ENCODE measurements around the gene MAT1A. TPM values are rescaled to one million over a fixed set of nuclear protein-coding genes. Genes with fewer than 3 reads are reported as not detected.
"Not testable (repeated sequence)": the region's sequence is repeated elsewhere in the genome, so short reads cannot be mapped to it uniquely, and the experiment has no call there.

Gene MAT1A
- total RNA-seq, 1 donor from 2014 or later, result 928 TPM

DNA sequence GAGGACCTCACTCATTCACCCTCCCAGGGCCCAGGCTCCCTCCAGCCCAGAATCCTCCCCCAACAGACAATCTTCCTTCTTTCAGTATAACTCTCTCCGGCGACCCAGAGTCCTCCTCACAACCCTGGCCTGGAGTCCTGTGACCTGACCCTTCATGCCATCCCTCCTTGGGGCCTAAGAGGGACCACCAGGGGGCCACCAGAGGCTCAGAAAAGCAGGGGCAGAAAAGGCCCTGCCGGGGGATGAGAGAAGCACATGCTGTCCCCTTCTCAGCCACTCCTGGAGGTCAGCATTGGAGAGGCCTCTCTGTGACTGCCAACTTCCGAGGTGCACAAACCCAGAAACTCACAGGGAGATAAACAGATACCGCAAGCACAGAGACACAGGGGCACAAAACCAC lies 53.0 kb downstream of the MAT1A start:
- ATAC-seq; DNase-seq (ENCODE audit: low spot score): not testable (repeated sequence)

DNA sequence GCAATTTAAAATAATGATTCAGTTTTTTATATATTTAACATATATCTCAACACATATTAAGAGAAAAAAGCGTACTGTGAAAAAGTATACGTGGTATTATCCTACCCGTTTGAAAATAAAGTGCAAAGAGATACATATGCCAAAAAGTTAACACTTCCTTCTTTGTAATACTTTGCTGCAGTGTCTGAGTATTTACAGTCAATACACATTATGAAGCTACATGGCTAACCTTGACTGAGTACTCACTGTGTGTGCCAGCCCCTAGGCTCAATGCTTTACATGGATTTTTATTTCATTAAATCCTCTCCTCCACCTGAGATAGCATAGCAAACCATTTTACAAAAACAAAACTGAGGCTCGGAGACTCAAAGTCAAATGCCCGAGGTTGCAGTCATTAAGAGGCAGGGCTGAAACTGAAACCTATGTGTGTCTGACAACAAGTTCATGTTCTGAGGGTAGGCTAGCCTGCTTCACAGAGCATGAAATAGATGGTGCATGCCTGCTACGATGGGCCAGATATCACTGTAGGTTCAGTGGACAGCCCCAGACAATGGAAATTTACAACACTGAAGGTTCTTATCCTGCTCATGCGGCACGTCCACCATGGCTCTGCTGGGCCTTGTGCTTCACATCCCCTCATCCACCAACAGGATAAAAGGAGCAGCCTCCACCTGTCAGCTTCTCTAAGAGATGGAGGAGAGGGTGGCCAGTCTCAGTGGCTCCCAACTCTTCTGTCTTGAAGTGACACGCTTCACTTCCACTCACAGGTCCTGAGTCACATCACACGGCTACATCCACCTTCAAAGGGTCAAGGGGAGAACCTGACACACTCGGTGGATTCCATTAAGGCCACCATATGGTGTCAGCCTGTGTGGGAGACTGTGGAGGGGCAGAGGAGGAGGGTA lies 54.9 kb downstream of the MAT1A start:
- not testable (repeated sequence) for DNase-seq (ENCODE audit: low spot score); ATAC-seq

DNA sequence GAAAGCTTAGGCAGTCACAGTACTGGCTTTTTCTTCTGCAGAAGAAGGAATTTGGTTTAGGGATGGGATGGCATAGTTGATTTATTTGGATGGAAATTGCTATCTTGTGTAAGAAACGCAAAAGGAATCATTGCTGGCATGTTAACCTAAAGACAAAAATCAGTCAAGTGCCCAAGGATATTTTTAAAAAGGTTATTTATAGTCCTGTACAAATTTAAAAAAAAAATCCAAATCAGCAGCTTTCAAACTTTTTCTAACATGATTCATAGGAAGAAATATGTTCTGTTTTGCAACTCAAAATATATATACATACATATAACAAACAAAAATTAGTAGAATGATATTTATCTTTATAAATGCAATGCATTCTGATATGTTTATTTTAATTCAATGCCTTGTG lies 55.6 kb downstream of the MAT1A start:
- DNase-seq (ENCODE audit: low spot score); ATAC-seq: not testable (repeated sequence)

DNA sequence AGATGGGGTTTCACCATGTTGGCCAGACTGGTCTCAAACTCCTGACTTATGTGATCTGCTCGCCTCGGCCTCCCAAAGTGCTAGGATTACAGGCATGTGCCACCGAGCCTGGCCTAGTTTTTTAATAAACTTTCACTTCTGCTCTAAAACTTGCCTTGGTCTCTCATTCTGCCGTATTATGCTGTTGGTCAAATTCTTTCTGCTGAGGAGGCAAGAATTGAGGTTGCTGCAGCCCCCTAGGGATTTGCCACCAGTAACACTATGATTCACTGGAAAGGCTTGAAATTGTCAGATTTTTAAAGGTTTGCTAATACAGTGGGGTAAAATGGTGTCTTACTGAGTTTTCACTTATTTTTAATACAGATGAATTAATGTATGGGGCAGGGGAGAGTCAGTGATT lies 62.7 kb downstream of the MAT1A start:
- DNase-seq (ENCODE audit: low spot score); ATAC-seq: not testable (repeated sequence)

DNA sequence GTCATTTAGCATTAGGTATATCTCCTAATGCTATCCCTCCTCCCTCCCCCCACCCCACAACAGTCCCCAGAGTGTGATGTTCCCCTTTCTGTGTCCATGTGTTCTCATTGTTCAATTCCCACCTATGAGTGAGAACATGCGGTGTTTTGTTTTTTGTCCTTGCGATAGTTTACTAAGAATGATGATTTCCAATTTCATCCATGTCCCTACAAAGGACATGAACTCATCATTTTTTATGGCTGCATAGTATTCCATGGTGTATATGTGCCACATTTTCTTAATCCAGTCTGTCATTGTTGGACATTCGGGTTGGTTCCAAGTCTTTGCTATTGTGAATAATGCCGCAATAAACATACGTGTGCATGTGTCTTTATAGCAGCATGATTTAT lies 66.4 kb downstream of the MAT1A start:
- DNase-seq (ENCODE audit: low spot score); ATAC-seq: not testable (repeated sequence)

Other genes starting within 250 kb of the MAT1A start
- 24.8 TPM for gene TMEM254, start 211.0 kb downstream of the MAT1A start, total RNA-seq
- gene PLAC9, start 156.9 kb downstream of the MAT1A start, total RNA-seq, result 2.2 TPM
- 42.7 TPM for gene ANXA11, start 84.1 kb downstream of the MAT1A start, total RNA-seq
- gene DYDC1, start 67.1 kb upstream of the MAT1A start, total RNA-seq, result not detected
- gene DYDC2, start 67.1 kb upstream of the MAT1A start, total RNA-seq, result 0.48 TPM
- gene PRXL2A, start 118.9 kb upstream of the MAT1A start, total RNA-seq, result 82.1 TPM
- 31.3 TPM for gene TSPAN14, start 164.7 kb upstream of the MAT1A start, total RNA-seq
- gene SH2D4B, start 248.2 kb upstream of the MAT1A start, total RNA-seq, result not detected

Measured in left lobe of liver (tissue), 2 donors.